Measurements from ENCODE around the gene ANXA11. TPM values are rescaled to one million over a fixed set of nuclear protein-coding genes. Genes with fewer than 3 reads are reported as not detected.
"Not testable (repeated sequence)": the region's sequence is repeated elsewhere in the genome, so short reads cannot be mapped to it uniquely, and the experiment has no call there.

Gene ANXA11
- total and polyA plus RNA-seq, 2 of the 8 experiments (the other 6 are each of a cell fraction or from before 2014, with no cell fraction given) = 40.5 to 84.9 TPM

DNA sequence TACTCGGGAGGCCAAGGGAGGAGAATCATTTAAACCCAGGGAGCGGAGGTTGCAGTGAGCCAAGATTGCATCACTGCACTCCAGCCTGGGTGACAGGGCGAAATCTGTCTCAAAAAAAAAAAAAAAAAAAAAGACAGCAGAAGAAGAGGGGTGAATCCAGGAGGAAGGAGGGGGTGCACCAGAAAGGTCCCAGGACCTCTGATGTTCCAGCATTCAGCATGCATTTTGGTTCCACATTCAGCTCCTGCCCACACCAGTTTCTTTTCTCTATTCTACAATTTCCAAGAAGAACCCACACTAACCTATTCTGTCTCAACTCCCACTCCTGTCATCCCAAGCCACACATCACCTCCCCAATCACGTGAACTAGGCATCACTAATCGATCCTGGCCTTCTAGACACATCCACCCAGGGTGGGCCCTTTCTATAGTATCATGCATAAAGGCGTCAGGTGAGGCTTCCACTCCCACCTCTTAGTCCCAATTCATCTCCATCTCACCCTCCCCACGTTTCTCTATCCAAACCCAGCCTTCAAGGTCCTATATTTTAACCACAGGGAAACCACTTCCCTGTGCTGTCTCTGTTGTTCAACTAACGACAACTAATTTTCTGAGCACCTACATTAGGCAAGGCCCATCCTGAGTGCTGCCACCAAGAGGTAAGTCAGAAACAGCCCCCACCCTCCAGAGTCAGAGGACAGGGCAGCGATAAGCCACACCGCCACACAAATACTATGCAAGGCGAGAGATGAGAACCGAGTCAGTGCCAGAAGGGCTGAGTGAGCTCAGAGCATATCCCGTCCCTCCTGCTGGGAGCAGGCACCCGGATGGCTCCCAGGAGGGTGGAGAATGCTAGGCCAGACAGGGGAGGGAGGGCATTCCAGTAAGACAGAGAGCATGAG lies 2.2 kb downstream of the ANXA11 start (continued):
- TF ChIP-seq GABPA (IDR thresholded peaks at IDR 0.05; ENCODE audit: borderline replicate concordance, insufficient read depth, low read length) = no peak

DNA sequence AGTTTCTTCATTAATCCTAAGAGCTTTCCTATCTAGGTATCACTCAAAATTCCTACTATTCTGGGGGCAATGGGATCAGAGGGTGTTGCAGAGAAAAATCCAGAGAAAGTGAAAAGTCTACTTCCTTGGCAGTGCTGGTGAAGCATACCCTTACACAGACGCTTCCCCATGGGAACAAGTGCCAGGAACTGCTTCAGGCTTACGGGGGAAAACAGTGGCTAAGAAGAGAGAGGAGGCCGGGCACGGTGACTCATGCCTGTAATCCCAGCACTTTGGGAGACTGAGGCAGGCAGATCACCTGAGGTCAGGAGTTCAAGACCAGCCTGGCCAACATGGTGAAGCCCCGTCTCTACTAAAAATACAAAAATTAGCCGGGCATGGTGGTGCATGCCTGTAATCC lies 2.8 kb downstream of the ANXA11 start:
- not testable (repeated sequence) for H2AFZ ChIP-seq (ENCODE audit: low read length); H2BK12ac ChIP-seq (ENCODE audit: low read depth, low read length); H3K9ac ChIP-seq (replicated peaks in 1 of 4; ENCODE audit: extremely low read depth in 1 of 4, low read depth in 3 of 4, low read length in 3 of 4); H2BK5ac ChIP-seq (ENCODE audit: low read depth, low read length); H3K4me2 ChIP-seq (ENCODE audit: insufficient read depth in 1 of 2, low read depth in 2 of 2, low read length in 2 of 2); H2BK120ac ChIP-seq (replicated peaks; ENCODE audit: low read depth, low read length); H3K79me1 ChIP-seq (ENCODE audit: low read depth, low read length); DNase-seq (ENCODE audit: low read depth in 1 of 2, low spot score in 2 of 2); H3K27ac ChIP-seq (ENCODE audit: low read depth, low read length); FAIRE-seq; H4K8ac ChIP-seq (ENCODE audit: extremely low read depth, insufficient read depth, low read length); H3K9me3 ChIP-seq (ENCODE audit: insufficient read depth in 2 of 2, low read depth in 1 of 2, low read length in 1 of 2); H3K18ac ChIP-seq (ENCODE audit: extremely low read depth, low read length); H3K4me3 ChIP-seq (ENCODE audit: extremely low read depth in 1 of 4, insufficient read depth in 2 of 4, low read depth in 3 of 4, low read length in 4 of 4); H2AK5ac ChIP-seq (ENCODE audit: low read depth, low read length); H4K5ac ChIP-seq (ENCODE audit: insufficient read length, low read depth, low read length); H2BK15ac ChIP-seq (ENCODE audit: low read length); H3K36me3 ChIP-seq (ENCODE audit: control insufficient read depth in 2 of 4, insufficient read depth in 4 of 4, low read length in 3 of 4); H2BK20ac ChIP-seq (ENCODE audit: low read length); H3K4ac ChIP-seq (replicated peaks; ENCODE audit: insufficient read length, low read depth, low read length); H3K56ac ChIP-seq (replicated peaks; ENCODE audit: insufficient read length, low read depth, low read length); H3K14ac ChIP-seq (ENCODE audit: insufficient read length); H3K23ac ChIP-seq (ENCODE audit: insufficient read length); H4K91ac ChIP-seq (replicated peaks; ENCODE audit: insufficient read length, low read length)
- Histone ChIP-seq H3K27me3 (replicated peaks in 1 of 4; ENCODE audit: control insufficient read depth in 3 of 4, extremely low read depth in 1 of 4, insufficient read depth in 3 of 4, low read length in 3 of 4) (peaks cover 0 to 15% (median 2%) of the 10 kb centered on the region in 4 experiments; a peak in 5 of 7 replicates), H4K20me1 (replicated peaks in 1 of 2; ENCODE audit: control insufficient read depth in 1 of 2, insufficient read depth in 2 of 2, low read length in 2 of 2) (peaks cover 0 to 18% of the 10 kb centered on the region in 2 experiments), H3K23me2 (ENCODE audit: low read depth, low read length) (peaks cover 12% of the 10 kb centered on the region), H3K79me2 (ENCODE audit: control insufficient read depth in 1 of 2, insufficient read depth in 2 of 2, low read length in 2 of 2) (peaks cover 3 to 54% of the 10 kb centered on the region in 2 experiments), H3K4me1 (replicated peaks in 1 of 4; ENCODE audit: control insufficient read depth in 3 of 4, insufficient read depth in 4 of 4, low read length in 3 of 4) (peaks cover 10 to 20% (median 13%) of the 10 kb centered on the region in 4 experiments)
- WGBS, 2 experiments (ENCODE audit: extremely low coverage in 1 of 2, insufficient coverage in 1 of 2, insufficient read length in 1 of 2, insufficient replicate concordance in 2 of 2, low coverage in 1 of 2, low lambda C conversion rate in 2 of 2, missing lambda C conversion rate in 1 of 2) = 88% methylated on average over 5 of the region's 6 CpGs; no CpG with 5 or more reads in 1 of the 2 experiments
- ChIA-PET POLR2A (ENCODE audit: partially characterized antibody) (interaction anchor here (1.2 kb wide), 1 partner anchor 32 kb away, joined by 3 read pairs; no protein-coding TSS in a partner anchor), CTCF (ENCODE audit: partially characterized antibody) (interaction anchor here (0.6 to 4.5 kb wide), 8 partner anchors 14 to 155 kb away, joined by 3 to 20 read pairs (median 4); no protein-coding TSS in a partner anchor)
